Measurements from ENCODE around the gene KBTBD2.

DNA sequence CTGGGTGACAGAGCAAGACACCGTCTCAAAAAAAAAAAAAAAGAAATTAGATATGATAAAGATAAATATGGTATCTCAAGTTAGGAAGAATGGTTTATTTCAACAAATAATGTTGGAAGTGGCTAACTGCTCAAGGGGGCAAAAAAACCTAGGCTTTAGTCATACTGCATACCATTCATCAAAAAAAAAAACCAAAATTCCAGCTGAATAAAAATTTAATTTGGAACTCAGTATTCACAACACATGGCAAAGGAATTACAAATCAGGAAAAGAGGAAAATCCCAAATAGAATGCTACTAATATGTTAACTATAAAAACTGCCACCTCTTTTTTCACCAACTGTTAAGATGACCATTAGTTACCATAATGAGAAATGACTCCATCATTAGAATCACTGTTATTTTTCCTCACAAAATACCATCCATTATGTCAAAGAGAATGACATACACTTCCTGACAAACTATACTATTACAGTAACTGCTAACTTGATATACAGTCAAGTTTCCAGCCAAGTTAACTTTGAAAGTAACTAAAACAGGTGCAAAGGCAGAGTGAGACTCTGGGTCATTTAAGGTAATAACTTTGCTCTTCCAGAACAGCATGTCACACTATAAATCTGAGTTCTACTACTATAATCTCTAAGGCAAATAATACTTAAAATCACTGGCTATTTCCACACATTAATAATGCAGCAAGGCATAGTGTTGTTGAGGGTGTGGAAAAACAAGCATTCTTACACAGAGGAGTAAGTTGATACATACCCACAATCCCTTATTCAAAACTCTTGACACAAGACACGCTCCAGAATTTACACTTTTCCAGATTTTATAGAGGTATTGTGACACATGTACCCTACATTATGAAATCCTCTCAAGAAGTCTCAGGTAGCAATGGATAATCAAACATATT lies 10.2 kb downstream of the KBTBD2 start:
- no peak for TF ChIP-seq CTCF (IDR thresholded peaks at IDR 0.05; ENCODE audit: low read depth, low read length)
- no peak for TF ChIP-seq EZH2phosphoT487 (IDR thresholded peaks at IDR 0.05; ENCODE audit: low read depth)

Data from OCI-LY3 (cell line).